ENCODE measurements around the gene UNC93A.
"Not testable (repeated sequence)": the region's sequence is repeated elsewhere in the genome, so short reads cannot be mapped to it uniquely, and the experiment has no call there.

DNA sequence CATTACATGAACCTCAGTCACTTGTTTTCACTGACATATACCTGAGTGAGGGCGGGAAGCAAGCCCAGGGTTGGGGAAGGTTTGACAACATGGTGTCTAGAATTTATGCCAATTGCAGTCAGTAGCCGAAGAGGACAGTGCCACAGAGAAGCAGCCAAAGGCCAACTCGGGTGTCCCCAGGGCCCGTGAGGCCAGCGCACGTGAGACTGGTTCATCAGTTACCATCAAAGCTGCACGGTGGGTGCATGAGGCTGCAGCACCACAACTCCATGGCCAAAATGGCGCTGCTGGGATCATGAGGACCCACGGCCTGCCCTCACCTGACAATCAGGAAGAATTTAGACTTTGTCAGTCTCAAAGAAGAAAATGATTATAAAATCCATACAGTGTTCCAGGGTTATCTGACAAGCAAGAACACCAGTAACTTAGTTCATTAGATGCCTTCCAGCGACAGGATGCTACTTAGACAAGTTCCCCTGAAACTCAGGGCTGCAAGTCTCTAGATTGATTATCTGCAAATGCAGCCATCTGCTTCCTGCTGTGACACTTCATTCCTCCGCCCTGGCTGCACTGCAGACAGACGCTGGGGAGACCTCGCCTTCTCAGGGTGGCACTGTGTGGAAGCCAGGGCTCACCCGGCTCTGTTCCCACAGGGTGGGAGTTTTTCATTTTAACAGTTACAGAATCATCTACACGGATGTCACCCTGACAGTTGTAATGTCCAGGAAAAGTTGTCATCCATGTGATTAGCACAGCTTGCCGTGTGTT, 12.8 kb upstream of the UNC93A start:
- not testable (repeated sequence) for TF ChIP-seq TAF1, POLR2A, POLR2AphosphoS5 (IDR thresholded peaks at IDR 0.05; ENCODE audit: low read depth, low read length)

All from GM12891 (cell line).